GM19351 (cell line): ENCODE results near the gene AK1.
"Not testable (repeated sequence)": the region's sequence is repeated elsewhere in the genome, so short reads cannot be mapped to it uniquely, and the experiment has no call there.

ENCODE experiments used
- ATAC-seq: cut with Tn5 transposase; IDR thresholded peaks from one replicate; pipeline ENCODE4 v1.9.1; 2021; ENCODE audit warnings: mild to moderate bottlenecking, moderate library complexity; ENCODE audit not compliant: unreplicated experiment

The AK1 gene

DNA sequence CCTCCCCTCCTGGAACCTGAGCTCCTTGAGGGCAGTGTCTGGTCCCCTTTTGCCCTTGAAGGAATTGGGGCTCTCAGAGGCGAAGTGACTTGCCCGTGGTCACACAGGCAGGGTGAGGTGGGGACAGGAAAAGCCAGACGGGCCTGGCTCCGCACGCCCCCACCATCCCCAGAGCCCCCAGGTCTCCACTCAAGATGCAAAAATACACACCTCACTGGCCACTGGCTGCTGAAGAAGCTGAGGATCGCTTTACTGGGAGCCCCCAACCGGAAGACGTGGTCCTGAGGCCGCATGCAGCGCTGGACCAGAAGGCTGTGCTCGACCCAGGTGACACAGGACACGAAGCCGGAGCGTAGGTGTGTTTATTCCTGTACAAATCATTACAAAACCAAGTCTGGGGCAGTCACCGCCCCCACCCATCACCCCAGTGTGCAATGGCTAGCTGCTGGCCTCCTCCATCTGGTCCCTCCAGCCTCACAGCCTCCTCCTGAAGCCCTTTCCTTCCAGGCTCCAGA is 7.6 kb upstream of the AK1 start:
- no peak for ATAC-seq

GRCh38 chr9:127884427-127884911 is 7.0 kb upstream of the AK1 start:
- no peak for ATAC-seq

- ATAC-seq = no peak
Observed at GRCh38 chr9:127883959-127884358, 6.5 kb upstream of the AK1 start.

GRCh38 chr9:127881715-127882114 is 4.2 kb upstream of the AK1 start:
- ATAC-seq = not testable (repeated sequence)

- ATAC-seq = no peak
Observed at GRCh38 chr9:127880143-127880542, 2.7 kb upstream of the AK1 start.

DNA sequence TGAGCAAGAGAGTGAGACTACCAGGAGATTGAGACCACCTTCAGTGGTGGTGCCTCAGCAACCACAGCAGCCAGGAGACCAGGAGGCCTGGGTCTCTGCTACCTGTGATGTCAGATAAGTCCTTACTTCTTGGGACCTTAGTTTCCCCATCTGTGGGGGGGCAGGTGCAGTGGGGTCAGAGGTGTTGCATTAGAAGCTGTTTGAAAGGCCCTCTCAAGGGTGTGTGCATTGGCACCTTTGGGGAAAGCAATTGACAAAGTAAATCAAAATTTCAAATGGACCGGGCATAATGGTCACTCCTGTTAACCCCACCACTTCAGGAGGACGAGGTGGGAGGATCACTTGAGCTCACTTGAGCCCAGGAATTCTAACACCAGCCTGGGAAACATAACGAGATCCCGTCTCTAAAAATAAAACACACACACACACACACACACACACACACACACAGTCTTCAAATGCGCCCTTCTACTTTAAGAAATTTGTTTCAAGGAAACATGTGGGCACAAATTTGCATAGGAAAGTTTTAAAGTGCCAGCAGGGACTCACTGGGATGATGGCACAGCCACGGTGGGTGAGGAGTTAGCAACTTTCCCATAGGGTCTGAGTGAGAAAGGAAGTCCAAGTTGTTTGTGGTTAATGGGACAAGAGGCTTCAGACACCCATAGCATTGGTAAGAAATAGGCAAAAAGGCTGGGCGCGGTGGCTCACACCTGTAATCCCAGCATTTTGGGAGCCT is 1.3 kb upstream of the AK1 start:
- no peak for ATAC-seq

- no peak for ATAC-seq
Observed at GRCh38 chr9:127878001-127878651, 651 bp upstream of the AK1 start.

GRCh38 chr9:127876764-127877562 is 512 bp downstream of the AK1 start:
- ATAC-seq = no peak

- no peak for ATAC-seq
Observed at GRCh38 chr9:127876026-127876763, 1.3 kb downstream of the AK1 start.

DNA sequence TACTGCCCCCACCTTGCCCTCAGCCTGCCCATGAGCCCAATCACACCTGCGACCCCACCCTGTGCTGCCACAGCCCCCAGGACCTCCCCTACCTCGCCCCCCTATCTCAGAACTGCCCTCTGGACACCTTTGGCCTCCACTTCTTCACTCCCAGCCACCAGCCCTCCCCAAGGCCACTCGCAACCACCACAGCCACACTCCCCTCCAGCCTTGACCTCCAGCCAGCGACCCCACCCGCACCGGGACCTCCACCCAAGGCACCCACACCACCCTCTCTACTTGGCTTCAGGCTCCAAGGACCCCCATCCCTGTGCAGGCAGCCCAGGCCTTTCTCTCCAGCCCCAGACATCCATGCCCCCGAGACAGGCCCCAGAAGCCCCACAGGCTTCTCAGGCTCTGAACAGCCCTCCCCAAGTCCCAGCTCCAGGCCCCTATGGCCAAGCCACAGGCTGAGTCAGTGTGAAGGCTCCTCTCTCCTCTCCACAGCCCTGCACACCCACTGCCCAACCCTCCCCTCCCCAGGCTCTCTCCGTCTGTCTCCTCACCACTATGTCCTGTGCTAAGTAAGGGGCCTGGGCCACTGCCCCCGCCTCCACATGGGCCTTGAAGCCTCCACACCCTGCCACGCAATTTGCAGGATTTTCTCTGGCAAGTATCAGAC is 2.0 kb downstream of the AK1 start:
- no peak for ATAC-seq

DNA sequence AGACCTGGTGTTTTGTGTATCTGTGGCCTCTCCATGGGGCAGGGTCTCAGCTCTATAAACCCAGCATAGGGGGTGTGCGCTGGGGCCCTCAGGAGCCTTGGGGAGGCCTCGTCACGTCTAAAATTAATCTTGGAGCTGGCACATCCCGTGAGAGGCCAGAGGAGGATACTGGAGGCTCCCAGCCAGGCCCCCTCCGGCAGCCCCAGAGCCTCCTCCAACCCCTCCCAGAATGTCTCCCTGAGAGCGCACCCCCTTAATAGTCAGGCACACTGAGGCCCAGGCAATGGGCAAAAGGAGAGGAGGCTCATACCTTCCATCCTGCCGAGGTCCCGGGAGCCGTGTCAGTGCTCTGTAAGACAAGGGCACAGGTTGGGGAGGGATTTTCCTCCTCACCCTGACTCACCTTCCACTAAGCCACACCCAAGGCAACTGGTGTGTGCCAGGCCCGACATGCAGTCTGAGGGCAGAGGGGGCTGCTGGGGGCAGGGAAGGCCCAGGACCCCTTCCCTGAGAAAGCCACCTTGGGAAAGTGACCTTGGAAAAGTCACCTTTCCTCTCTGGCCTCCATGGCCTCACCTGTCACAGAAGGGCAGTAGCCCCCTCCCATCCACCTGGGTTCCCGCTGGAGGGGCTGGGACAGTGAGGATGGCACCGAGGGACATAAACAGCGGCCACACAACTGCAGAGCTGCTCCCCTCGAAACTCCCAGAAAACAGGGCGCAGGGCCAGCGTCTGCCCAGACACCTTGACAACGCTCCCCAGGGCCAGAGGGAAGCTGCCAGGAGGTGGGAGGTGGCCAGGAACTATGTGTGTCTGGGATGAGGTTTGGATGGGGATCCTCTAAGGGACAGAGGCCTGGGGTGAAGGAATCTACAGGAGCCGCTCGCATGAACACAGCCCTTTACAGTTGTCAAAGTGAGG is 2.9 kb downstream of the AK1 start:
- ATAC-seq = no peak

GRCh38 chr9:127873886-127874285 is 3.6 kb downstream of the AK1 start:
- no peak for ATAC-seq

DNA sequence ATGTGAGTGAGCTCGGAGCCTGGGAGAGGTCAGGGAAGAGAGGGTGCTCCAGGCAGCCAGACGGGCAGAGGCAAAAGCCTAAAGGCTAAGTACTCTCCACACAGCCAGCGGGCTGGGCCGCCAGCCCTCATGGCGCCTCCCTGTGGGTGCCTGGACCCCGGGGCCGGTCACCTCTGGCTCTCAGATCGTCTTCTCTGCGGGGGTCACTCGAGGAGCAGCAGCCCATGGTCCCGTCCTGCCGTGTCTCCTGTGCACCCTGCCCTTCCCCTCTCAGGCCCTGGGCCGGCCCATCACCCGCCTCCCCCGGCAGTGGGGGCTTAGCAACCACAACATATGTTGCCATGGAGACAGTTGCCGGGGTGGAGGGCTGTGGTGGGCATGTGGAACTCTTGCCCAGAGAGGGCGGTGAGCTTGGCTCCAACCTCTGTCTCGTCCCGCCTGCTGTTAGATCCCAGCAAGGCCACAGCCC is 4.2 kb downstream of the AK1 start:
- no peak for ATAC-seq

DNA sequence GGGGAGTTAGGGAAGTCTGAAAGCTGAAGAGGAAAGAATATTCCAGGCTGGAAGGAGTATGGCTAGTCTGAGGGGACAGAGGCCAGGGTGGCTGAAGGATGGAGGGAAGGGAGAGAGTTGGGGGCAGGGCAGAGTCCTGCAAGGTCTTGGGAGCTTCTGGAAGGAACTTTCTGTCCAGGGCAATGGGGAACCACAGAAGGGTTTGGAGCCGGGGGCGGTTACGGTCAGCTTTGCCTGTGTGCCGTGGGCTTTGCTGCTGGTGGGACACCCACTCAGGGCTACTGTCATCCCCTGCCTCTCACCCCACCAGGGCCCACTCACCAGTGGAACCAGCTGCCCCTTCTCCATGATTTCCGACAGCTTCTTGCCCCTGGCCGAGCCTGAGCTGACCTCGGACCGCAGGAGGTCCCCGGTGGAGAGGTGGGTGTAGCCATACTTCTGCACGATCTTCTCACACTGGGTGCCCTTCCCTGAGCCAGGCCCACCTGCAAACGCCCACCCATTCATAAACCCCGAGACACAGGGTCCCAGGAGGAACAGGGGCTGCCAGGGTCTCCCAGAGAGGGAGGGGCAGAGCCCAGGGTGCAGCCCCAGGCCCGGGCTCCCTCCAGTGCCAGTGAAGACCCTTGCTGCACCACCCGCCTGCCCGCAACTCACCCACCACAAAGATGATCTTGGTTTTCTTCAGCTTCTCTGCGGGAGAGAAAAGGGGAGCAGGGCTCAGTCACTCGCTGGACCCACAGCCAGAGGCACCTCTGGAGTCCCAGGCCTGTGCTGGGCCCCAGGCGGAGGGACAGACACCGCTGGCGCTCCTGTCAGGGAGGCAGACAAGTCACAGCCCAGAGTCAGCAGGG is 4.9 kb downstream of the AK1 start:
- no peak for ATAC-seq

GRCh38 chr9:127871531-127871930 is 5.9 kb downstream of the AK1 start:
- no peak for ATAC-seq

DNA sequence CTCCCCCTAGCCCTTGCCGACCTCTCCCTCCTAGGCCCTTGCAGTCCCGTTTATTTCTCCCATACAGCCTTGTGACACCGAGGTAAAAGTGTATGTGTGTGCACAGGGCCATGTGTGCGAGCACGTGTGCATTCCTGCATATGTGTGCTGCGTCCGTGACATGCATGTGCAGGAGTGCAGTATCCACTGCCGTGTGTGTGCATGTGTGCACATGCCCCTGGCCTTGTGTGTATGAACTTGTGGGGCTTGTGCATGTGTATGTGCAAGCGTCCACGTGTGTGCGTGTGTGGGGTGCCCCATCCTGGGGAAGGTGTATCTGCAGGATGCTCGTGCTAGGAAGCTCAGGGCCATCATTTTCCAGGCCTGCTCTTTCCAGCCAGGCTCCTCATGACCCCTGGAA is 6.6 kb downstream of the AK1 start:
- no peak for ATAC-seq

- ATAC-seq = not testable (repeated sequence)
Observed at GRCh38 chr9:127870153-127870491, 7.4 kb downstream of the AK1 start.
